Heart left ventricle (tissue), 13 donors: Measurements from ENCODE around the gene PI4K2B.
"Not testable (repeated sequence)": the region's sequence is repeated elsewhere in the genome, so short reads cannot be mapped to it uniquely, and the experiment has no call there.

Experiments used
- POLR2A ChIP-seq, 2 donors: fragments of 450-650 bp; IDR thresholded peaks; one replicate each; pipeline ENCODE4 v1.6.1; 2017; ENCODE audit warnings: antibody characterized with exemption in 2 of 2, mild to moderate bottlenecking in 2 of 2, moderate library complexity in 2 of 2
- TF ChIP-seq, protein P1 (sequence below), 12 donors: fragments of 200-600 bp; sonication (generic) in 4 of 12; IDR thresholded peaks; one replicate each; pipeline versions ENCODE4 v1.5.0 to v1.8.0; 2018 to 2022; ENCODE audit warnings: antibody characterized with exemption in 12 of 12, mild to moderate bottlenecking in 5 of 12
- donor health status: ischemic (EF 13 %, LVEDD 7.1; RV severe dilation, severe dysfunction).
- donor health status: DM: no; HTN: yes; CAD: no.
- donor health status: DM: no; HTN: no; CAD: no.
- donor health status: ischemic (EF 25% LVEDD 6.9; RV normal size, moderate dysfunction).
- donor health status: ischemic (EF 25% LVEDD 5.7; RV mildly dilated, moderate dysfunction).
- donor health status: ischemic (EF 35%, LVEDD 5.7; RV mildly dilated, moderate dysfunction).
- donor health status: nonischemic (EF 11% LVEDD 7.7; RV severe dilation, severe dysfunction).
- donor health status: DM: yes; HTN: yes; CAD: no.
- donor health status: PGD.
- donor health status: ischemic (EF 29% LVEDD 5.4; RV normal size, mild dysfunction).
- donor health status: nonischemic (EF 23%, LVEDD 6.1; RV moderate dilation, normal function).

DNA sequence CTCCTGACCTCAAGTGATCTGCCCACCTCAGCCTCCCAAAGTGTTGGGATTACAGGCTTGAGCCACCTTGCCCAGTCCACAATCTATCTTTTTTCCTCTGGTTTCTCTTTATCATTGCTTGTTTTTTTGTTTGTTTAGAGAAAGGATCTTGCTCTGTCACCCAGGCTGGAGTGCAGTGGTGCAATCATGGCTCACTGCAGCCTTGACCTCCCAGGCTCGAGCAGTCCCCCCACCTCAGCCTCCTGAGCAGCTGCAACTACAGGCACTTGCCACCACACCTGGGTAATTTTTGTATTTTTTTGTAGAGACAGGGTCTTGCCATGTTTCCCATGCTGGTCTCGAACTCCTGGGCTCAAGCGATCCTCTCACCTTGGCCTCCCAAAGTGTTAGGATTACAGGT lies 94.6 kb downstream of the PI4K2B start:
- TF ChIP-seq, protein P1, sequence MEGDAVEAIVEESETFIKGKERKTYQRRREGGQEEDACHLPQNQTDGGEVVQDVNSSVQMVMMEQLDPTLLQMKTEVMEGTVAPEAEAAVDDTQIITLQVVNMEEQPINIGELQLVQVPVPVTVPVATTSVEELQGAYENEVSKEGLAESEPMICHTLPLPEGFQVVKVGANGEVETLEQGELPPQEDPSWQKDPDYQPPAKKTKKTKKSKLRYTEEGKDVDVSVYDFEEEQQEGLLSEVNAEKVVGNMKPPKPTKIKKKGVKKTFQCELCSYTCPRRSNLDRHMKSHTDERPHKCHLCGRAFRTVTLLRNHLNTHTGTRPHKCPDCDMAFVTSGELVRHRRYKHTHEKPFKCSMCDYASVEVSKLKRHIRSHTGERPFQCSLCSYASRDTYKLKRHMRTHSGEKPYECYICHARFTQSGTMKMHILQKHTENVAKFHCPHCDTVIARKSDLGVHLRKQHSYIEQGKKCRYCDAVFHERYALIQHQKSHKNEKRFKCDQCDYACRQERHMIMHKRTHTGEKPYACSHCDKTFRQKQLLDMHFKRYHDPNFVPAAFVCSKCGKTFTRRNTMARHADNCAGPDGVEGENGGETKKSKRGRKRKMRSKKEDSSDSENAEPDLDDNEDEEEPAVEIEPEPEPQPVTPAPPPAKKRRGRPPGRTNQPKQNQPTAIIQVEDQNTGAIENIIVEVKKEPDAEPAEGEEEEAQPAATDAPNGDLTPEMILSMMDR (IDR thresholded peaks at IDR 0.05) = not testable (repeated sequence)
- not testable (repeated sequence) for TF ChIP-seq POLR2A (IDR thresholded peaks at IDR 0.05)
